Keratinocyte (primary cell): ENCODE data around the gene ACSS1. TPM values are rescaled to one million over a fixed set of nuclear protein-coding genes. Genes with fewer than 3 reads are reported as not detected.

ENCODE experiments used
- DNase-seq: peaks from one replicate; pipeline ENCODE4 v3.0.0-alpha.2; 2011; ENCODE audit warnings: low read depth, missing footprints, low spot score
- FAIRE-seq: peaks from 2 replicates; lab custom pipeline; 2011; peaks lifted over from hg19 to GRCh38; lab: Jason Lieb, UNC
- H2AFZ ChIP-seq: 2 replicates; pipeline ENCODE4 v1.6.0; 2012; ENCODE audit warnings: low read length, control low read depth, inconsistent platforms; ENCODE audit not compliant: control insufficient read depth
- H3K27ac ChIP-seq: 2 replicates; pipeline ENCODE4 v1.5.1; 2011; ENCODE audit warnings: low read length; ENCODE audit not compliant: control insufficient read depth, insufficient read depth
- H3K27me3 ChIP-seq: 3 replicates; pipeline ENCODE4 v1.6.0; 2011; ENCODE audit warnings: low read length; ENCODE audit not compliant: control insufficient read depth, insufficient read depth; ENCODE audit errors: extremely low read depth
- H3K36me3 ChIP-seq, 2 experiments: 2 replicates in 1 of 2; 3 replicates in 1 of 2; pipeline ENCODE4 v1.5.1; 2011; ENCODE audit warnings: low read length in 2 of 2, mild to moderate bottlenecking in 1 of 2; ENCODE audit not compliant: control insufficient read depth in 2 of 2, insufficient read depth in 2 of 2; ENCODE audit errors: extremely low read depth in 1 of 2
- H3K4me1 ChIP-seq: 3 replicates; pipeline ENCODE4 v1.5.1; 2011; ENCODE audit warnings: low read length; ENCODE audit not compliant: control insufficient read depth, insufficient read depth; ENCODE audit errors: extremely low read depth
- H3K4me2 ChIP-seq: 3 replicates; pipeline ENCODE4 v1.6.0; 2011; ENCODE audit warnings: low read depth, low read length; ENCODE audit not compliant: control insufficient read depth, insufficient read depth; ENCODE audit errors: extremely low read depth
- H3K4me3 ChIP-seq, 3 experiments: fragments of 200-600 bp in 1 of 3; sonication (generic) in 1 of 3; 2 replicates in 2 of 3; 3 replicates in 1 of 3; pipeline ENCODE4 v1.5.1; 2011 to 2016; ENCODE audit warnings: low read length in 3 of 3, mild to moderate bottlenecking in 3 of 3, control low read depth in 2 of 3, inconsistent platforms in 1 of 3, low read depth in 1 of 3, mixed read lengths in 1 of 3, mixed run types in 1 of 3, moderate library complexity in 1 of 3; ENCODE audit not compliant: control insufficient read depth in 2 of 3, insufficient read depth in 2 of 3; ENCODE audit errors: extremely low read depth in 1 of 3
- H3K79me2 ChIP-seq: 2 replicates; pipeline ENCODE4 v1.6.0; 2012; ENCODE audit warnings: low read length; ENCODE audit not compliant: control insufficient read depth, insufficient read depth
- H3K9ac ChIP-seq: 3 replicates; pipeline ENCODE4 v1.6.0; 2011; ENCODE audit warnings: low read length; ENCODE audit not compliant: control insufficient read depth, insufficient read depth; ENCODE audit errors: extremely low read depth
- H3K9me1 ChIP-seq: 3 replicates; pipeline ENCODE4 v1.6.0; 2011; ENCODE audit warnings: low read length; ENCODE audit not compliant: control insufficient read depth, insufficient read depth; ENCODE audit errors: extremely low read depth
- H3K9me3 ChIP-seq: 2 replicates; pipeline ENCODE4 v1.5.1; 2012; ENCODE audit warnings: low read depth, low read length; ENCODE audit not compliant: control insufficient read depth
- H4K20me1 ChIP-seq: 3 replicates; pipeline ENCODE4 v1.6.0; 2011; ENCODE audit warnings: low read length; ENCODE audit not compliant: control insufficient read depth, insufficient read depth; ENCODE audit errors: extremely low read depth
- CTCF ChIP-seq, 3 experiments: IDR thresholded peaks in 1 of 3; conservative IDR thresholded peaks in 1 of 3; optimal IDR thresholded peaks in 1 of 3; 2 replicates in 2 of 3; 3 replicates in 1 of 3; pipeline versions ENCODE3 to v1.5.1; 2011; ENCODE audit warnings: low read length in 3 of 3, mild to moderate bottlenecking in 3 of 3, moderate library complexity in 2 of 3, control low read depth in 1 of 3, inconsistent platforms in 1 of 3; ENCODE audit not compliant: insufficient read depth in 2 of 3; ENCODE audit errors: extremely low read depth in 1 of 3
- EZH2 ChIP-seq: IDR thresholded peaks from one replicate; pipeline ENCODE4 v1.6.1; 2012; ENCODE audit warnings: inconsistent platforms, mild to moderate bottlenecking, low read length, moderate library complexity
- dilution Hi-C: fragments of 300-500 bp; cut with MboI; formaldehyde crosslinking; loops from one replicate; pipeline ENCODE4 v1.7.0; 2020; ENCODE audit warnings: low sequenced_read_pairs; ENCODE audit not compliant: extremely low pct_ligation_motif_present
- polyA plus RNA-seq, 5 experiments: library from polyadenylated mRNA; depleted of rRNA in 3 of 5; stranded (reverse) in 3 of 5; stranded (forward) in 1 of 5; unstranded in 1 of 5; fragments of >200 nt; gene quantifications; 1 replicate in 1 of 5; 2 replicates in 3 of 5; 3 replicates in 1 of 5; pipeline versions ENCODE4 v1.2.1 to v1.2.3, GENCODE V29; 2011 to 2012; ENCODE audit warnings: missing spikeins in 2 of 5, low read depth in 1 of 5, low replicate concordance in 1 of 5

Gene ACSS1
- polyA plus RNA-seq, 1 donor (not counting 4 experiments of a cell fraction or from before 2014, with no cell fraction given), result 1.5 TPM

- Histone ChIP-seq H3K4me3 (no peak overlapping the region), H3K79me2 (no peaks in the 10 kb centered on the region), H3K36me3 (no peaks in the 10 kb centered on the region), H3K9me3 (no peaks in the 10 kb centered on the region), H3K4me2 (no peak overlapping the region), H3K9me1 (no peaks in the 10 kb centered on the region), H3K27me3 (peaks cover 9% of the 10 kb centered on the region), H2AFZ (no peak overlapping the region), H3K4me1 (no peaks in the 10 kb centered on the region), H4K20me1 (no peaks in the 10 kb centered on the region), H3K27ac (no peak overlapping the region), H3K9ac (no peak overlapping the region)
- FAIRE-seq, result no peak
- DNase-seq, result no peak
- no peak for TF ChIP-seq CTCF (optimal IDR thresholded peaks at IDR 0.05 in 1 of 3, IDR thresholded peaks at IDR 0.05 in 1 of 3, conservative IDR thresholded peaks at IDR 0.05 in 1 of 3; ENCODE audit: extremely low read depth in 1 of 3, insufficient read depth in 2 of 3, low read length in 3 of 3)
- no peak for TF ChIP-seq EZH2
- dilution Hi-C loops, result no loop called here
Observed at GRCh38 chr20:25100914-25101313, 43.0 kb upstream of the ACSS1 start.

- Histone ChIP-seq H3K4me1 (no peaks in the 10 kb centered on the region), H2AFZ (no peak overlapping the region), H3K9me3 (no peaks in the 10 kb centered on the region), H3K27ac (no peak overlapping the region), H3K4me2 (no peak overlapping the region), H3K4me3 (no peak overlapping the region), H3K79me2 (no peaks in the 10 kb centered on the region), H3K36me3 (no peaks in the 10 kb centered on the region), H3K27me3 (peaks cover 9% of the 10 kb centered on the region), H4K20me1 (no peaks in the 10 kb centered on the region), H3K9ac (no peak overlapping the region), H3K9me1 (no peaks in the 10 kb centered on the region)
- dilution Hi-C loops, result no loop called here
- DNase-seq, result no peak
- FAIRE-seq, result no peak
- TF ChIP-seq CTCF (optimal IDR thresholded peaks at IDR 0.05 in 1 of 3, IDR thresholded peaks at IDR 0.05 in 1 of 3, conservative IDR thresholded peaks at IDR 0.05 in 1 of 3; ENCODE audit: extremely low read depth in 1 of 3, insufficient read depth in 2 of 3, low read length in 3 of 3) (no peak), EZH2 (no peak)
Observed at GRCh38 chr20:25099601-25100140, 41.7 kb upstream of the ACSS1 start.
